Esophagus muscularis mucosa (tissue), 4 donors: ENCODE data around the gene ATP5F1A.
"Not testable (repeated sequence)": the region's sequence is repeated elsewhere in the genome, so short reads cannot be mapped to it uniquely, and the experiment has no call there.

ENCODE experiments used
- EP300 ChIP-seq: sonication (generic); formaldehyde crosslinking; IDR thresholded peaks from one replicate; pipeline ENCODE4 v1.6.1; 2017; ENCODE audit warnings: antibody characterized with exemption
- POLR2A ChIP-seq: fragments of 450-650 bp; IDR thresholded peaks from one replicate; pipeline ENCODE4 v1.6.1; 2017; ENCODE audit warnings: antibody characterized with exemption, moderate library complexity, mild to moderate bottlenecking, low read depth
- TF ChIP-seq, protein P1 (sequence below), 3 experiments: fragments of 200-600 bp in 2 of 3; fragments of 450-650 bp in 1 of 3; sonication (generic) in 2 of 3; IDR thresholded peaks; one replicate each; pipeline ENCODE4 v1.5.1; 2017 to 2019; ENCODE audit warnings: antibody characterized with exemption in 3 of 3, mild to moderate bottlenecking in 2 of 3, moderate library complexity in 1 of 3

DNA sequence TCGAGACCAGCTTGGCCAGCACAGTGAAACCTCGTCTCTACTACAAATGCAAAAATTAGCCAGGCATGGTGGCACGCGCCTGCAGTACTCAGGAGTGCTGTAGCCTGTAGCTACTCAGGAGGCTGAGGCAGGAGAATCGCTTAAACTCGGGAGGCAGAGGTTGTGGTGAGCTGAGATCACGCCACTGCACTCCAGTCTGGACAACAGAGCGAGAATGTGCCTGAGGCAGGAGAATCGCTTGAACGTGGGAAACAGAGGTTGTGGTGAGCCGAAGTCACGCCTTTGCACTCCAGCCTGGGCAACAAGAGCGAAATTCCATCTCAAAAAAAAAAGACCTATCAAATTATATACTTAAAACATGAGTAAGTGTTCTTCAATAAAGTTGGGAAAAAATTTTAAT is 50.7 kb downstream of the ATP5F1A start:
- TF ChIP-seq, protein P1, sequence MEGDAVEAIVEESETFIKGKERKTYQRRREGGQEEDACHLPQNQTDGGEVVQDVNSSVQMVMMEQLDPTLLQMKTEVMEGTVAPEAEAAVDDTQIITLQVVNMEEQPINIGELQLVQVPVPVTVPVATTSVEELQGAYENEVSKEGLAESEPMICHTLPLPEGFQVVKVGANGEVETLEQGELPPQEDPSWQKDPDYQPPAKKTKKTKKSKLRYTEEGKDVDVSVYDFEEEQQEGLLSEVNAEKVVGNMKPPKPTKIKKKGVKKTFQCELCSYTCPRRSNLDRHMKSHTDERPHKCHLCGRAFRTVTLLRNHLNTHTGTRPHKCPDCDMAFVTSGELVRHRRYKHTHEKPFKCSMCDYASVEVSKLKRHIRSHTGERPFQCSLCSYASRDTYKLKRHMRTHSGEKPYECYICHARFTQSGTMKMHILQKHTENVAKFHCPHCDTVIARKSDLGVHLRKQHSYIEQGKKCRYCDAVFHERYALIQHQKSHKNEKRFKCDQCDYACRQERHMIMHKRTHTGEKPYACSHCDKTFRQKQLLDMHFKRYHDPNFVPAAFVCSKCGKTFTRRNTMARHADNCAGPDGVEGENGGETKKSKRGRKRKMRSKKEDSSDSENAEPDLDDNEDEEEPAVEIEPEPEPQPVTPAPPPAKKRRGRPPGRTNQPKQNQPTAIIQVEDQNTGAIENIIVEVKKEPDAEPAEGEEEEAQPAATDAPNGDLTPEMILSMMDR (IDR thresholded peaks at IDR 0.05): not testable (repeated sequence)
- TF ChIP-seq POLR2A, EP300: not testable (repeated sequence)
